NCI-H2196 treated with DMSO at 0.1 percent for 48 hours (cell line): ENCODE measurements around the gene CROCC2.

ENCODE experiments used
- DNase-seq: peaks from one replicate; lab custom pipeline; 2025; ENCODE audit not compliant: unreplicated experiment; lab: John Stamatoyannopoulos, UW

The CROCC2 gene

GRCh38 chr2:240985881-240986786 is 80.0 kb downstream of the CROCC2 start:
- no peak for DNase-seq

- DNase-seq: no peak
Observed at GRCh38 chr2:240986787-240987411, 80.8 kb downstream of the CROCC2 start.

- no peak for DNase-seq
Observed at GRCh38 chr2:240987588-240987987, 81.5 kb downstream of the CROCC2 start.

- no peak for DNase-seq
Observed at GRCh38 chr2:240988146-240988545, 82.0 kb downstream of the CROCC2 start.

GRCh38 chr2:240988571-240989271 is 82.6 kb downstream of the CROCC2 start:
- no peak for DNase-seq

GRCh38 chr2:240989451-240990265 is 83.5 kb downstream of the CROCC2 start:
- DNase-seq: no peak

- no peak for DNase-seq
Observed at GRCh38 chr2:240990266-240990529, 84.1 kb downstream of the CROCC2 start.

GRCh38 chr2:240990726-240991377 is 84.7 kb downstream of the CROCC2 start:
- DNase-seq: no peak

GRCh38 chr2:240991378-240992263 is 85.5 kb downstream of the CROCC2 start:
- DNase-seq: peak; percentile 29

GRCh38 chr2:240992572-240993291 is 86.6 kb downstream of the CROCC2 start:
- DNase-seq: no peak

GRCh38 chr2:240993446-240994170 is 87.5 kb downstream of the CROCC2 start:
- DNase-seq: no peak

- no peak for DNase-seq
Observed at GRCh38 chr2:240994171-240994896, 88.2 kb downstream of the CROCC2 start.

- no peak for DNase-seq
Observed at GRCh38 chr2:240995041-240996021, 89.2 kb downstream of the CROCC2 start.

GRCh38 chr2:240996161-240996833 is 90.2 kb downstream of the CROCC2 start:
- no peak for DNase-seq

- no peak for DNase-seq
Observed at GRCh38 chr2:240996834-240997140, 90.7 kb downstream of the CROCC2 start.
